Left lung (tissue), 10 donors: ENCODE data around the gene LTB4R2. TPM values are rescaled to one million over a fixed set of nuclear protein-coding genes. Genes with fewer than 3 reads are reported as not detected.
"Not testable (repeated sequence)": the region's sequence is repeated elsewhere in the genome, so short reads cannot be mapped to it uniquely, and the experiment has no call there.

Source experiments
- ATAC-seq: fragments of 200-7000 bp; cut with Tn5 transposase; one replicate; pipeline ENCODE4 v1.9.1; 2020; ENCODE audit warnings: moderate library complexity
- DNase-seq, 4 donors: peaks; one replicate each; pipeline ENCODE4 v3.0.0-alpha.2; 2013 to 2020
- H3K27ac ChIP-seq, 2 donors: fragments of 200-600 bp; sonication (generic) in 1 of 2; one replicate each; pipeline versions ENCODE4 v1.5.0 to v1.8.0; 2020 to 2021
- H3K27me3 ChIP-seq, 2 donors: fragments of 200-600 bp; sonication (generic) in 1 of 2; one replicate each; pipeline versions ENCODE4 v1.5.0 to v1.8.0; 2020 to 2021
- H3K36me3 ChIP-seq, 2 donors: fragments of 200-600 bp; sonication (generic) in 1 of 2; one replicate each; pipeline versions ENCODE4 v1.5.0 to v1.8.0; 2020 to 2021
- H3K4me1 ChIP-seq, 2 donors: fragments of 200-600 bp; one replicate each; pipeline ENCODE4 v1.8.0; 2021
- H3K4me3 ChIP-seq, 2 donors: fragments of 200-600 bp; sonication (generic) in 1 of 2; one replicate each; pipeline versions ENCODE4 v1.5.0 to v1.8.0; 2020 to 2021; ENCODE audit warnings: mild to moderate bottlenecking in 1 of 2
- H3K9me3 ChIP-seq, 2 donors: fragments of 200-600 bp; sonication (generic) in 1 of 2; one replicate each; pipeline versions ENCODE4 v1.5.0 to v1.8.0; 2020 to 2021
- intact Hi-C, 2 donors: fragments of 100-400 bp; cut with DNase I; formaldehyde crosslinking; loops; one replicate each; pipeline versions ENCODE4 v1.11.2 to v1.14.2; 2022
- polyA plus RNA-seq, 6 donors: library from polyadenylated mRNA; unstranded; fragments of 120-200 nt; gene quantifications; one replicate each; pipeline ENCODE4 v1.2.1, GENCODE V29; 2013; ENCODE audit not compliant: insufficient read length in 6 of 6
- total RNA-seq, 2 donors: library from RNA; stranded (reverse); fragmentation: NEBNext Ultra II Directional; extraction: Animal tissue kit (Norgen Biotek cat#: 25700); gene quantifications; one replicate each; pipeline ENCODE4 v1.2.1, GENCODE V29; 2021
- TF ChIP-seq, protein P1 (sequence below), 2 donors: fragments of 200-600 bp; sonication (generic) in 1 of 2; IDR thresholded peaks; one replicate each; pipeline versions ENCODE4 v1.5.0 to v1.8.0; 2021; ENCODE audit warnings: antibody characterized with exemption in 2 of 2
- donor health status: DM: no; HTN: yes; CAD: no.
- donor health status: DM: no; HTN: no; CAD: no.

LTB4R2 gene
- total and polyA plus RNA-seq, 8 donors: 4.0 to 6.3 (median 5.6) TPM

DNA sequence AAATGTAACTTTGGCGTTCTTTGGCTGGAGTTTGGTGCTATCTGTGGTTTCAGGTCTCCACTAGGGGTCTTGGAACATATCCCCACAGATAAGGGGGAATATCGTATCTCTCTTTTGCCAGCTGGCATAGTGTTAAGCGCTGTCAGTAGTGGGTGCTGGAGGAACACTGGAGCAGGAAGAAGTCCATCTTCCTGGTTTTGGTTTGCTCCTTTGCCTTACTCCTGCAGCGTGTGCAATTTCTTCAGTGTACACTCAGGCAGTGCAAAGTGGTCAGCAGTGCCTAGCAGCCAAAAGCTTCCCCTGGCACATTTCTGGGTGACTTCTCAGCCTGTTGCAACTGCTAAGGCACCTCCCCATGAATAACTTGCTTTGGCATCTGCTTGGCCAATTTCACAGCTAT is 41.6 kb downstream of the LTB4R2 start:
- no peaks in the 10 kb centered on the region for H3K9me3 ChIP-seq
- ATAC-seq: peak; percentile 75
- H3K36me3 ChIP-seq: no peaks in the 10 kb centered on the region
- no peak overlapping the region for H3K4me3 ChIP-seq
- peak overlapping the region in 1 of 2 donors; percentile 51 for H3K27ac ChIP-seq
- intact Hi-C loops: no loop called here
- no peaks in the 10 kb centered on the region for H3K27me3 ChIP-seq
- H3K4me1 ChIP-seq: peaks cover 4 to 24% of the 10 kb centered on the region in 2 donors
- no peak for DNase-seq
- TF ChIP-seq, protein P1, sequence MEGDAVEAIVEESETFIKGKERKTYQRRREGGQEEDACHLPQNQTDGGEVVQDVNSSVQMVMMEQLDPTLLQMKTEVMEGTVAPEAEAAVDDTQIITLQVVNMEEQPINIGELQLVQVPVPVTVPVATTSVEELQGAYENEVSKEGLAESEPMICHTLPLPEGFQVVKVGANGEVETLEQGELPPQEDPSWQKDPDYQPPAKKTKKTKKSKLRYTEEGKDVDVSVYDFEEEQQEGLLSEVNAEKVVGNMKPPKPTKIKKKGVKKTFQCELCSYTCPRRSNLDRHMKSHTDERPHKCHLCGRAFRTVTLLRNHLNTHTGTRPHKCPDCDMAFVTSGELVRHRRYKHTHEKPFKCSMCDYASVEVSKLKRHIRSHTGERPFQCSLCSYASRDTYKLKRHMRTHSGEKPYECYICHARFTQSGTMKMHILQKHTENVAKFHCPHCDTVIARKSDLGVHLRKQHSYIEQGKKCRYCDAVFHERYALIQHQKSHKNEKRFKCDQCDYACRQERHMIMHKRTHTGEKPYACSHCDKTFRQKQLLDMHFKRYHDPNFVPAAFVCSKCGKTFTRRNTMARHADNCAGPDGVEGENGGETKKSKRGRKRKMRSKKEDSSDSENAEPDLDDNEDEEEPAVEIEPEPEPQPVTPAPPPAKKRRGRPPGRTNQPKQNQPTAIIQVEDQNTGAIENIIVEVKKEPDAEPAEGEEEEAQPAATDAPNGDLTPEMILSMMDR (IDR thresholded peaks at IDR 0.05): no peak

DNA sequence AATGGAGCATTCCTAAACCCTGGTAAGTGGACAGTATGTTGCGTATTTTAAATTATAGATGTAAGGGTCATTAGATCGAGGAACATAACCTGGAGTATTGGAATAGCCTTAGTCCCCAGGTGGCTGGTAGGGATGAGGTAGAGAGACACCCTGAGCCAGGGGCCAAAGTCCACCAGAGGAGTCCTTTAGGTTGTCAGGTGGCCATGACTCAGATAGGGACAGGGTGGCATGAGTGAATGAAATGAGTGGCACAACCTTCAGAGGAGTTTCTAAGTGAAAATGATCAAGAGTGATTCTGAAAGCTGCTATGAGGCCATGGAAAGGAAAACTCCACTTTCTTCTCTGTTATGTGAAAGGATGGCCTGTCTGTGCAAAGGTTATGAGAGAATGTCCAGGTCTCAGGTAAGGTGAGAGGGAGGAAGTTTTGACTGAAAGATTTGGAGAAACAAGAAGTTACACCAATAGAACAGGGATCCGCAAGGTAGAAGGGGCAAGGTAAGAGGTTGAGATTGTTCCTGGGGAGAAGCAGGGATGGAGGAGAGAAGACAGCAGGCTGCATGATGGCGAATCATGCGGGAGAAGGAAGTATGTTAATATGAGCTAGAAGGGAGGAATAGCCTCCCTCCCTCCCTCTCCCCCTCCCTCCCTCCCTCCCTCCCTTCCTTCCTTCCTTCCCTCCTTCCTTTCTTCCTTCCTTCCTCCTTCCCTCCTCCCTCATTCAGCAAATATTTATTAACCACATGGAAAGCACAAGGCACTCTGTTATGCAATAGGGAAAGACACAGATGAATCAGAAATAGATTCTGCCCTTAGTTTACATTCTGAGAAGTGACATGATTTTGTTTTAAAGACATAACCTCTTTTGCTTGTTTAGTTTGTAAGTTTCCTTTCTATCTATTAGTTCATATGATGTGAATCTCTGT is 43.9 kb downstream of the LTB4R2 start:
- peak; percentile 29 for ATAC-seq

DNA sequence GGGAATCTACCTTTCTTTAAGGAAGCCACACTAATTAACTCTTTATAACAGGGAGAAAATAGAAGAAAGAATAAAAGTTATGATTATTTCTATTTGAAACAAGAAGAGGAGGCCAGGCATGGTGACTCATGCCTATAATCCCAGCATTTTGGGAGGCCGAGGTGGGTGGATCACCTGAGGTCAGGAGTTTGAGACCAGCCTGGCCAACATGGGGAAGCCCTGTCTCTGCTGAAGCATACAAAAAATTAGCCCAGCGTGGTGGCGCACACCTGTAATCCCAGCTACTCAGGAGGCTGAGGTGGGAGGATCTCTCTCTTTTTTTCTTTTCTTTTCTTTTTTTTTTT is 44.5 kb downstream of the LTB4R2 start:
- DNase-seq, H3K27me3 ChIP-seq, H3K4me3 ChIP-seq, intact Hi-C loops, H3K36me3 ChIP-seq, ATAC-seq, H3K9me3 ChIP-seq: not testable (repeated sequence)
- peaks cover 4 to 24% of the 10 kb centered on the region in 2 donors for H3K4me1 ChIP-seq
- H3K27ac ChIP-seq: peak overlapping the region; percentile 56 to 60

More for the DNA sequence above, 43.9 kb downstream of the LTB4R2 start:
- Histone ChIP-seq H3K27me3 (no peaks in the 10 kb centered on the region), H3K4me1 (peaks cover 4 to 24% of the 10 kb centered on the region in 2 donors), H3K9me3 (no peaks in the 10 kb centered on the region), H3K27ac (peak overlapping the region; percentile 56 to 60), H3K4me3 (no peak overlapping the region), H3K36me3 (no peaks in the 10 kb centered on the region)
- intact Hi-C loops: no loop called here
- DNase-seq: no peak
- TF ChIP-seq, protein P1 (IDR thresholded peaks at IDR 0.05): no peak

DNA sequence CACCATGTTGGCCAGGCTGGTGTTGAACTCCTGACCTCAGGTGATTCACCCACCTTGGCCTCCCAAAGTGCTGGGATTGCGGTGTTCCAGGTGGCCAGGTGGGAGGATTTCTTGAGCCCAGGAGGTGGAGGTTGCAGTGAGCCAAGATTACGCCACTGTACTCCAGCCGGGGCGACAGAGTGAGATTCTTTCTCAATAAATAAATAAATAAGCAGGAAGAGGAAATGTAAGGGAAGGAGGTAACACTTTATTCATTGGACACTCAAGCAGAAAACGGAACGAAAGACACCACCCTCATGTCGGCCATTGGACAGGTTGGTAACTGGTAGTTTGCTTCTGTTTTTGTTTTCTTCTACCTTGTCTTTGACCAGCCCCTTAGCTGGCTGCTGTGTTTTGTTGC is 45.1 kb downstream of the LTB4R2 start:
- H3K4me1 ChIP-seq: peaks cover 4 to 24% of the 10 kb centered on the region in 2 donors
- H3K36me3 ChIP-seq: no peaks in the 10 kb centered on the region
- H3K27me3 ChIP-seq: no peaks in the 10 kb centered on the region
- intact Hi-C loops: no loop called here
- TF ChIP-seq, protein P1 (IDR thresholded peaks at IDR 0.05): no peak
- no peaks in the 10 kb centered on the region for H3K9me3 ChIP-seq
- DNase-seq (no peak), ATAC-seq (no peak)
- H3K27ac ChIP-seq: no peak overlapping the region
- H3K4me3 ChIP-seq: no peak overlapping the region

DNA sequence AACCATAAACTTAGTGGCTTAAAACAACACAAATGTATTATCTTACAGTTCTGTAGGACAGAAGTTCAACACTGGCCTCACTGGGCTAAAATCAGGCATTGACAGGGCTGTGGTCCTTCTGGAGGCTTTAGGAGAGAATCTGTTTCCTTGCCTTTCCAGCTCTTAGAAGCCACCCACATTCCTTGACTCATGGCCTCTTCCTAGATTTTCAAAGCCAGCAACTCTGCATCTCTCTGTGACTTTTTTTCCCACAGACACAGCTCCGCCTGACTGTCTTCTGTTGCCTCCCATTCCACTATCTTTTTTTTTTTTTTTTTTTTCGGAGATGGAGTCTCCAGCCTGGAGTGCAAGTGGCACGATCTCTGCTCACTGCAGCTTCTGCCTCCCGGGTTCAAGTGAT is 46.3 kb downstream of the LTB4R2 start:
- intact Hi-C loops: no loop called here
- H3K9me3 ChIP-seq: no peaks in the 10 kb centered on the region

More for the DNA sequence above, 46.3 kb downstream of the LTB4R2 start:
- ATAC-seq: no peak
- H3K4me1 ChIP-seq: peaks cover 4 to 24% of the 10 kb centered on the region in 2 donors
- no peak overlapping the region for H3K27ac ChIP-seq
- H3K36me3 ChIP-seq: no peaks in the 10 kb centered on the region
- no peak for DNase-seq
- no peak overlapping the region for H3K4me3 ChIP-seq
- no peaks in the 10 kb centered on the region for H3K27me3 ChIP-seq
- TF ChIP-seq, protein P1 (IDR thresholded peaks at IDR 0.05): no peak
